ENCODE measurements around the gene PRSS2. TPM values are rescaled to one million over a fixed set of nuclear protein-coding genes. Genes with fewer than 3 reads are reported as not detected.

Gene PRSS2
- total and polyA plus RNA-seq, 9 of the 15 experiments (the other 6 are each of a cell fraction or from before 2014, with no cell fraction given) = 1.3 to 23.9 (median 3.8) TPM

- TF ChIP-seq NFE2L1 (tag; IDR thresholded peaks at IDR 0.05; ENCODE audit: borderline replicate concordance, low read depth) (no peak), ZBTB8A (IDR thresholded peaks at IDR 0.05; ENCODE audit: partially characterized antibody) (no peak), ID3 (CRISPR knock-in tag; IDR thresholded peaks at IDR 0.05) (no peak), ID3 (tag; IDR thresholded peaks at IDR 0.05) (0 out of 2 replicates have a peak, but pooled peaks have one; percentile 44), IRF2 (CRISPR knock-in tag; IDR thresholded peaks at IDR 0.05) (no peak), ADNP (tag; IDR thresholded peaks at IDR 0.05) (no peak), RFX1 (IDR thresholded peaks at IDR 0.05) (peak; percentile 90), ILK (tag; IDR thresholded peaks at IDR 0.05; ENCODE audit: borderline replicate concordance, low read depth) (no peak), CXXC5 (CRISPR knock-in tag; IDR thresholded peaks at IDR 0.05) (no peak), EGR1 (conservative IDR thresholded peaks at IDR 0.05) (no peak), SMARCB1 (IDR thresholded peaks at IDR 0.05; ENCODE audit: insufficient read length, low read depth) (no peak), MED1 (CRISPR knock-in tag; IDR thresholded peaks at IDR 0.05; ENCODE audit: borderline replicate concordance) (no peak), MNT (conservative IDR thresholded peaks at IDR 0.05) (peak; percentile 36 to 43; a peak in 1 of 4 replicates), SP2 (IDR thresholded peaks at IDR 0.05; ENCODE audit: extremely low read depth, low read depth, low read length, poor library complexity, severe bottlenecking) (no peak), MAZ (CRISPR knock-in tag; conservative IDR thresholded peaks at IDR 0.05 in 1 of 2, IDR thresholded peaks at IDR 0.05 in 1 of 2) (0 out of 4 replicates have a peak, but pooled peaks of 1 of the 2 experiments have one; percentile 29), ETV6 (IDR thresholded peaks at IDR 0.05; ENCODE audit: borderline replicate concordance in 1 of 2, low read depth in 2 of 2, low read length in 1 of 2) (no peak), ETV6 (CRISPR knock-in tag; IDR thresholded peaks at IDR 0.05; ENCODE audit: borderline replicate concordance) (no peak), MYNN (IDR thresholded peaks at IDR 0.05) (no peak), MYNN (CRISPR knock-in tag; IDR thresholded peaks at IDR 0.05) (no peak), POU5F1 (IDR thresholded peaks at IDR 0.05; ENCODE audit: borderline replicate concordance, low read depth, low read length, partially characterized antibody) (no peak), TEAD1 (CRISPR knock-in tag; IDR thresholded peaks at IDR 0.05) (peak in 1 of 2 experiments; percentile 12; a peak in 1 of 4 replicates)
- TF ChIP-seq, protein P1, sequence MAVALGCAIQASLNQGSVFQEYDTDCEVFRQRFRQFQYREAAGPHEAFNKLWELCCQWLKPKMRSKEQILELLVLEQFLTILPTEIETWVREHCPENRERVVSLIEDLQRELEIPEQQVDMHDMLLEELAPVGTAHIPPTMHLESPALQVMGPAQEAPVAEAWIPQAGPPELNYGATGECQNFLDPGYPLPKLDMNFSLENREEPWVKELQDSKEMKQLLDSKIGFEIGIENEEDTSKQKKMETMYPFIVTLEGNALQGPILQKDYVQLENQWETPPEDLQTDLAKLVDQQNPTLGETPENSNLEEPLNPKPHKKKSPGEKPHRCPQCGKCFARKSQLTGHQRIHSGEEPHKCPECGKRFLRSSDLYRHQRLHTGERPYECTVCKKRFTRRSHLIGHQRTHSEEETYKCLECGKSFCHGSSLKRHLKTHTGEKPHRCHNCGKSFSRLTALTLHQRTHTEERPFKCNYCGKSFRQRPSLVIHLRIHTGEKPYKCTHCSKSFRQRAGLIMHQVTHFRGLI (CRISPR knock-in tag; IDR thresholded peaks at IDR 0.05) = no peak
- TF ChIP-seq, protein P2, sequence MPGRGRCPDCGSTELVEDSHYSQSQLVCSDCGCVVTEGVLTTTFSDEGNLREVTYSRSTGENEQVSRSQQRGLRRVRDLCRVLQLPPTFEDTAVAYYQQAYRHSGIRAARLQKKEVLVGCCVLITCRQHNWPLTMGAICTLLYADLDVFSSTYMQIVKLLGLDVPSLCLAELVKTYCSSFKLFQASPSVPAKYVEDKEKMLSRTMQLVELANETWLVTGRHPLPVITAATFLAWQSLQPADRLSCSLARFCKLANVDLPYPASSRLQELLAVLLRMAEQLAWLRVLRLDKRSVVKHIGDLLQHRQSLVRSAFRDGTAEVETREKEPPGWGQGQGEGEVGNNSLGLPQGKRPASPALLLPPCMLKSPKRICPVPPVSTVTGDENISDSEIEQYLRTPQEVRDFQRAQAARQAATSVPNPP (IDR thresholded peaks at IDR 0.05; ENCODE audit: borderline replicate concordance, insufficient read depth, insufficient read length) = no peak
Observed at GRCh38 chr7:142811154-142811737, 40.5 kb downstream of the PRSS2 start (continued).

Data from K562 (cell line).